Fibroblast of mammary gland (primary cell): ENCODE measurements around the gene AKAP13.

ENCODE experiments used
- DNase-seq: peaks from one replicate; pipeline ENCODE4 v3.0.0-alpha.2; 2010; ENCODE audit warnings: low read depth
- H3K4me3 ChIP-seq: 2 replicates; pipeline ENCODE4 v1.5.1; 2011; ENCODE audit warnings: low read depth, mild to moderate bottlenecking, low read length, moderate library complexity; ENCODE audit not compliant: control insufficient read depth
- CTCF ChIP-seq: conservative IDR thresholded peaks from 2 replicates; pipeline ENCODE4 v1.5.1; 2011; ENCODE audit warnings: low read depth, low read length, inconsistent platforms; ENCODE audit not compliant: control insufficient read depth, insufficient read depth

Gene AKAP13

GRCh38 chr15:85563328-85563727 is 182.9 kb downstream of the AKAP13 start:
- no peak for TF ChIP-seq CTCF
- peak; percentile 54 for DNase-seq
- no peak overlapping the region for H3K4me3 ChIP-seq

- H3K4me3 ChIP-seq: no peak overlapping the region
- TF ChIP-seq CTCF: no peak
- no peak for DNase-seq
These were observed 183.3 kb downstream of the AKAP13 start for GRCh38 chr15:85563731-85564130.

- TF ChIP-seq CTCF: no peak
- H3K4me3 ChIP-seq: no peak overlapping the region
- no peak for DNase-seq
These were observed 184.3 kb downstream of the AKAP13 start for GRCh38 chr15:85564686-85565085.

- H3K4me3 ChIP-seq: no peak overlapping the region
- no peak for TF ChIP-seq CTCF
- no peak for DNase-seq
These were observed 187.9 kb downstream of the AKAP13 start for GRCh38 chr15:85568261-85568808.

- DNase-seq: no peak
- no peak overlapping the region for H3K4me3 ChIP-seq
- no peak for TF ChIP-seq CTCF
These were observed 189.9 kb downstream of the AKAP13 start for GRCh38 chr15:85570336-85570735.

GRCh38 chr15:85571780-85572179 is 191.4 kb downstream of the AKAP13 start:
- no peak for TF ChIP-seq CTCF
- no peak overlapping the region for H3K4me3 ChIP-seq
- no peak for DNase-seq

GRCh38 chr15:85576392-85576791 is 196.0 kb downstream of the AKAP13 start:
- TF ChIP-seq CTCF: no peak
- H3K4me3 ChIP-seq: no peak overlapping the region
- DNase-seq: no peak
